Testis (tissue), 3 donors: ENCODE measurements around the gene TBC1D7. TPM values are rescaled to one million over a fixed set of nuclear protein-coding genes. Genes with fewer than 3 reads are reported as not detected.

ENCODE experiments used
- DNase-seq: peaks from one replicate; pipeline ENCODE4 v3.0.0-alpha.2; 2019
- H3K27ac ChIP-seq, 2 donors: fragments of 200-600 bp; sonication (generic); one replicate each; pipeline ENCODE4 v1.5.1; 2019
- H3K27me3 ChIP-seq: fragments of 200-600 bp; sonication (generic); one replicate; pipeline ENCODE4 v1.5.1; 2019
- H3K36me3 ChIP-seq: fragments of 200-600 bp; sonication (generic); one replicate; pipeline ENCODE4 v1.5.1; 2017; ENCODE audit warnings: low read depth; ENCODE audit errors: missing control alignments
- H3K4me1 ChIP-seq: fragments of 200-600 bp; sonication (generic); one replicate; pipeline ENCODE4 v1.5.1; 2019
- H3K4me3 ChIP-seq, 2 donors: fragments of 200-600 bp; sonication (generic); one replicate each; pipeline ENCODE4 v1.5.1; 2017 to 2019
- H3K9me3 ChIP-seq: fragments of 200-600 bp; sonication (generic); one replicate; pipeline ENCODE4 v1.5.1; 2017
- POLR2A ChIP-seq: fragments of 450-650 bp; IDR thresholded peaks from one replicate; pipeline ENCODE4 v1.6.1; 2017; ENCODE audit warnings: antibody characterized with exemption, mild to moderate bottlenecking, moderate library complexity
- WGBS, 2 donors: methylation state at CpG; one replicate each; pipeline ENCODE4 v1.1.5; 2018; 5-methylcytosine and 5-hydroxymethylcytosine counted together
- intact Hi-C: fragments of 100-400 bp; cut with DNase I; formaldehyde crosslinking; loops from one replicate; pipeline ENCODE4 v1.15.1; 2023; ENCODE audit warnings: low total_unique reads
- polyA plus RNA-seq: library from polyadenylated mRNA; stranded (reverse); fragments of 350-450 nt; fragmentation: Illumina TruSeq; extraction: RNeasy Lipid Tissue Mini Kit (QIAGEN cat#74804); gene quantifications from one replicate; pipeline ENCODE4 v1.2.3, GENCODE V29; 2014; ENCODE audit warnings: low read depth, low replicate concordance; ENCODE audit not compliant: insufficient read depth
- total RNA-seq, 2 donors: library from RNA; depleted of rRNA; stranded (reverse); fragments of >200 nt; gene quantifications; one replicate each; pipeline ENCODE4 v1.2.3, GENCODE V29; 2016
- TF ChIP-seq, protein P1 (sequence below), 3 experiments: fragments of 450-650 bp in 2 of 3; fragments of 200-600 bp in 1 of 3; sonication (generic) in 1 of 3; IDR thresholded peaks; one replicate each; pipeline ENCODE4 v1.5.1; 2016 to 2019; ENCODE audit warnings: antibody characterized with exemption in 3 of 3, mild to moderate bottlenecking in 2 of 3, moderate library complexity in 1 of 3

The TBC1D7 gene
- total and polyA plus RNA-seq, 3 donors from 2014 or later = 24.2 to 48.0 (median 28.0) TPM

- no peaks in the 10 kb centered on the region for H3K9me3 ChIP-seq
- H3K27me3 ChIP-seq = no peaks in the 10 kb centered on the region
- no peaks in the 10 kb centered on the region for H3K4me1 ChIP-seq
- intact Hi-C loops = no loop called here
- H3K36me3 ChIP-seq = no peaks in the 10 kb centered on the region
- no peak overlapping the region for H3K27ac ChIP-seq
- no peak overlapping the region for H3K4me3 ChIP-seq
- no peak for DNase-seq
- TF ChIP-seq, protein P1, sequence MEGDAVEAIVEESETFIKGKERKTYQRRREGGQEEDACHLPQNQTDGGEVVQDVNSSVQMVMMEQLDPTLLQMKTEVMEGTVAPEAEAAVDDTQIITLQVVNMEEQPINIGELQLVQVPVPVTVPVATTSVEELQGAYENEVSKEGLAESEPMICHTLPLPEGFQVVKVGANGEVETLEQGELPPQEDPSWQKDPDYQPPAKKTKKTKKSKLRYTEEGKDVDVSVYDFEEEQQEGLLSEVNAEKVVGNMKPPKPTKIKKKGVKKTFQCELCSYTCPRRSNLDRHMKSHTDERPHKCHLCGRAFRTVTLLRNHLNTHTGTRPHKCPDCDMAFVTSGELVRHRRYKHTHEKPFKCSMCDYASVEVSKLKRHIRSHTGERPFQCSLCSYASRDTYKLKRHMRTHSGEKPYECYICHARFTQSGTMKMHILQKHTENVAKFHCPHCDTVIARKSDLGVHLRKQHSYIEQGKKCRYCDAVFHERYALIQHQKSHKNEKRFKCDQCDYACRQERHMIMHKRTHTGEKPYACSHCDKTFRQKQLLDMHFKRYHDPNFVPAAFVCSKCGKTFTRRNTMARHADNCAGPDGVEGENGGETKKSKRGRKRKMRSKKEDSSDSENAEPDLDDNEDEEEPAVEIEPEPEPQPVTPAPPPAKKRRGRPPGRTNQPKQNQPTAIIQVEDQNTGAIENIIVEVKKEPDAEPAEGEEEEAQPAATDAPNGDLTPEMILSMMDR (IDR thresholded peaks at IDR 0.05) = no peak
- TF ChIP-seq POLR2A = no peak
- 77 to 85% methylated on average over 3 to 6 of the region's 6 CpGs for WGBS, 2 donors
Observed at GRCh38 chr6:13274707-13275434, 53.5 kb downstream of the TBC1D7 start.

- Histone ChIP-seq H3K27ac (no peak overlapping the region), H3K36me3 (no peaks in the 10 kb centered on the region), H3K27me3 (no peaks in the 10 kb centered on the region), H3K4me3 (no peak overlapping the region), H3K9me3 (no peaks in the 10 kb centered on the region), H3K4me1 (no peaks in the 10 kb centered on the region)
- TF ChIP-seq, protein P1 (IDR thresholded peaks at IDR 0.05) = no peak
- no peak for TF ChIP-seq POLR2A
- WGBS, 2 donors = 73 to 74% methylated on average over 21 of the region's 21 CpGs
- intact Hi-C loops = no loop called here
- DNase-seq = peak; percentile 46
Observed at GRCh38 chr6:13273931-13274706, 54.2 kb downstream of the TBC1D7 start.

DNA sequence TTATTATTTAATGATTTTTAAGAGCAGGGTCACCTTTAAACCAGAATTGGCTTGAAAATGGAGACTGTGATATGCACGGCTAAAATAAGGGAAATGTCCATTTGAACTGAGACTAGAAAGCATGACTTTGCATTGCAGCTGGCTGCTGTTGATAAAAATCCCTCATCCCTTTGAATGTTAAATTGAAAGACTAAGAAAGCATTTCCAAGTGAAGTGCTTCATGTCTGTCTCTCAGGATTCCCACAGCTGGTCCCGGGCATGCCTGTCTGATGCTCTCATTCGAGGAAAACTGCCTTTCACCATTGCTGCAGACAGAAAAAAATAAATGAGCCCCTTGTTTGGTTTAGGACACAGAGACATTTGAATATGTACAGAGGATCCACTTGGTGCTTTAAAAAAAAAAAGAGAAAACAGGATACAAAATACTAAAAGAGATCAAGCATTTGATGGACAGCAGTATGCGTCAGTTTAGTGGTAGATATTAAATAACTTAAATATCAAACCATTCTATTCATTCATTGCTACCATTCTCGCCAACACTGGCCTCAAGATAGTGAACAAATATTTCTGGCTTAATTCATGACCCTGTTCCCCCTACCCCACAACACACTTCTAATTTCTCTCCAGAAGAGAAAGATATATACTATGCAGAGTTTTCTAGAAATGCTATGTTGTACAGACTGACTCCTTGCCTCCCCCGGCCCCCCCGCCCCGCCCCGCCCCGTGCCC, 55.0 kb downstream of the TBC1D7 start:
- TF ChIP-seq, protein P1 (IDR thresholded peaks at IDR 0.05) = no peak
- TF ChIP-seq POLR2A = no peak
- Histone ChIP-seq H3K9me3 (no peaks in the 10 kb centered on the region), H3K36me3 (no peaks in the 10 kb centered on the region), H3K4me1 (no peaks in the 10 kb centered on the region), H3K27ac (no peak overlapping the region), H3K27me3 (no peaks in the 10 kb centered on the region), H3K4me3 (no peak overlapping the region)
- intact Hi-C loops = no loop called here
- 75 to 78% methylated on average over 10 of the region's 10 CpGs for WGBS, 2 donors
- DNase-seq = no peak

- H3K4me1 ChIP-seq = no peaks in the 10 kb centered on the region
- peak; percentile 56 for DNase-seq
- intact Hi-C loops = no loop called here
- H3K27ac ChIP-seq = no peak overlapping the region
- H3K4me3 ChIP-seq = no peak overlapping the region
- H3K27me3 ChIP-seq = no peaks in the 10 kb centered on the region
- 88 to 89% methylated on average over 24 of the region's 24 CpGs for WGBS, 2 donors
- no peaks in the 10 kb centered on the region for H3K9me3 ChIP-seq
- H3K36me3 ChIP-seq = no peaks in the 10 kb centered on the region
- no peak for TF ChIP-seq POLR2A
- TF ChIP-seq, protein P1 (IDR thresholded peaks at IDR 0.05) = no peak
Observed at GRCh38 chr6:13272131-13273046, 55.9 kb downstream of the TBC1D7 start.
